Pulmonary artery endothelial cell (primary cell): ENCODE results near the gene G0S2. TPM values are rescaled to one million over a fixed set of nuclear protein-coding genes. Genes with fewer than 3 reads are reported as not detected.
"Not testable (repeated sequence)": the region's sequence is repeated elsewhere in the genome, so short reads cannot be mapped to it uniquely, and the experiment has no call there.

Source experiments
- DNase-seq: peaks from one replicate; pipeline ENCODE4 v3.0.0-alpha.2; 2011; ENCODE audit warnings: low read depth, low spot score
- total RNA-seq: library from RNA; depleted of rRNA; stranded (reverse); fragments of >200 nt; gene quantifications from 2 replicates; pipeline ENCODE4 v1.2.3, GENCODE V29; 2014

Gene G0S2
- total RNA-seq, 1 donor from 2014 or later = 2.0 TPM

DNA sequence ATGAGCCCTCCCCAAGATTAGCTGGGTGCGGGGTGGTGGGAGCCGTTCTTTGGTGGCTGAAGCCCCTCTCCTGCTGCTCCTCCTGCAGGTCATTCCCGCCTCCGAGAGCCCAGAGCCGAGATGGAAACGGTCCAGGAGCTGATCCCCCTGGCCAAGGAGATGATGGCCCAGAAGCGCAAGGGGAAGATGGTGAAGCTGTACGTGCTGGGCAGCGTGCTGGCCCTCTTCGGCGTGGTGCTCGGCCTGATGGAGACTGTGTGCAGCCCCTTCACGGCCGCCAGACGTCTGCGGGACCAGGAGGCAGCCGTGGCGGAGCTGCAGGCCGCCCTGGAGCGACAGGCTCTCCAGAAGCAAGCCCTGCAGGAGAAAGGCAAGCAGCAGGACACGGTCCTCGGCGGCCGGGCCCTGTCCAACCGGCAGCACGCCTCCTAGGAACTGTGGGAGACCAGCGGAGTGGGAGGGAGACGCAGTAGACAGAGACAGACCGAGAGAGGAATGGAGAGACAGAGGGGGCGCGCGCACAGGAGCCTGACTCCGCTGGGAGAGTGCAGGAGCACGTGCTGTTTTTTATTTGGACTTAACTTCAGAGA, 448 bp downstream of the G0S2 start:
- DNase-seq = no peak

DNA sequence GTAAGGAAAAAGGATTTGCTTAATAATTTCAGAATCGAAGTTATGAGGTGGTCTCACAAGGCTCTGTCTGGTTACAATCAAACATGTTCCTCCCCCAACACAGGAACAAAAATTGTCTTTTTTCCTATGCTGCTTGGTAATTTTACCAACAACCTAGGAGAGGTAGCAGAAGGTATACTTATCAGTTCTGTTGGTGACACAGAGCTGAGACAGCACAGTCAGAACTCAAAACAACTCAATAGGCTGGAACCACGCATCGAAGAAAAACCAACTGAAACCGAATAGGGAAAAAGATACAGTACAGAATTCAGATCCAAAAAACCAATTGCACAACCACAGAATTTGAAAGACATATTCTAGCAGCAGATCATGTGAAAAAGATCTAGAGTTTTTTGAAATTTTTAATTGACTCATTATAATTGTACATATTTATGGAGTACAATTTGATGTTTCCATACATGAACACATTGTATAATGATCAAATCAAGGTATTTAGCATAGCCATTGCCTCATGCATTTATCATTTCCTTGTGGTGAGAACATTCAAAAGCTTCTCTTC, 3.8 kb downstream of the G0S2 start:
- no peak for DNase-seq

DNA sequence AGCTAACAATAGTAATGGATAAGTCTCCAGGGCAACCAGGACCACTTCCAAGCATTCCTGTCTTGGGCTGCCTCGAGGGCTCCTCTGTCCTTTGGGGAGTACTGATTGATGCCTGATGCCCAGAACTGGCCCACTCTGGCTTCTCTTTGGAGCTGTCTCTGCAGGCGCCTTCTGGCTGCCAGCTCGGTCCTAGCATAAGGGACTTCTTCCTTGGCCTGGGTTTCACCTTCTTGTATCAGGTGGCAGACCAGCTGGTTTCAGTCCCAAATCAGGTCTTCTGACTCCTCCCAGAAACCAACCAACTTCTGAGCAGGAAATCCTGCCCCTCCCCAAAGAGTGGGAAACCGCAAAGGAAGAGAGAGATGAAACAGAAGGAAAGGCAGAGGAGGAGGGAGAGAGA, 10.6 kb downstream of the G0S2 start:
- DNase-seq = no peak

DNA sequence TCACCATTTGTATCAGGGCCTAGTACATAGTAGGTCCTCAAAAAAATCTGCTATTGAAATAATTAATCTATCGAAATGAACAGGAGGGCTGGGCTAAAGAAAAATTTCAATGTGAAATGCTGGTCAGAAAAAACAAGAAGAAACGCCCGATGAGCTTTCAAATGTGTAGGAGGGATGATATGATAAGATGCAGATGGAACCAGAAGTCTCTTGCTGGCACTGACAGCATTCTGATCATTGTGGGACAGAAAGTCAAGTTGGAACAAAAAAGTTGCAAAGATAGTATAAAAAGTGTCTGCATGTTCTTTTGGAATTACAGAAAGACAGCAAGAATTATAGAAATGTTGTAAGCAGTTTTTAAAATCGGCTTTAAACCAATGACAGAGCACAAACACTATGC, 11.1 kb downstream of the G0S2 start:
- DNase-seq = no peak

DNA sequence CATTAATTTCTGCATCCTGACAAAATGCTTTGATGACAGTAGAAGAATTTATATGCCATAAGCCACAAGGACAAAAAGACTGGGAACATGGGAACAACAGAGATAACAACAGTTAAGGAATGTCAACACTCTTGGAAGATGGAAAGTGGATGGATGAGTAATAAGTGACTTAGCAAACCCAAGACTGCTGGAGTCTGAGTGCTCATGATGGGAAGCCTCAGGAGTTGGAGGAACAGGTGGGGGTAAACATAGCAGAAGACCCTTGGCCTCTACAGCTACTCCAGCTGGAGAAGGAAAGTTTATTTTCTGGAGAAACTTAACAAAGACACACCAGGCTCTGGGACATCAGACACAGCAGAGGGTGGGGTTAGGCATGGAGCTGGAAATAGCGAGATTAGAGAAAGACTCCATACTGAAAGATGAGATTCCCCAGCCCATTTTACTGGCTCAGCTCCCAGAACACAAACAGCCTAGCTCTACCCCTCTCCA, 13.6 kb downstream of the G0S2 start:
- DNase-seq = no peak

DNA sequence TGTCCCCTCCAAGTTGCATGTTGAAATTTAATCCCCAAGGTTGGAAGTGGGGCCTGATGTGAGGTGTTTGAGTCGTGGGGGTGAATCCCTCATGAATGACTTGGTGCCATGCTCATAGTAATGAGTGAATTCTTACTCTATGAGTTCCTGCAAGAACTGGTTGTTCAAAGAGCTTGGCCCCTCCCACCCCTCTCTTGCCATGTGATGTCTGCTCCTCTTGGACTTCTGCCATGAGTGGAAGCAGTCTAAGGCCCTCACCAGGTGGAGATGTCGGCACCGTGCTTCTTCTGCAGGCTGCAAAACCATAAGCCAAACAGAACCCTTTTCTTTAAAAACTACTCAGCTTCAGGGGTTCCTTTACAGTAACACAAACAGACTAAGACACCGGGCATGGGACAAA, 14.3 kb downstream of the G0S2 start:
- DNase-seq = no peak

DNA sequence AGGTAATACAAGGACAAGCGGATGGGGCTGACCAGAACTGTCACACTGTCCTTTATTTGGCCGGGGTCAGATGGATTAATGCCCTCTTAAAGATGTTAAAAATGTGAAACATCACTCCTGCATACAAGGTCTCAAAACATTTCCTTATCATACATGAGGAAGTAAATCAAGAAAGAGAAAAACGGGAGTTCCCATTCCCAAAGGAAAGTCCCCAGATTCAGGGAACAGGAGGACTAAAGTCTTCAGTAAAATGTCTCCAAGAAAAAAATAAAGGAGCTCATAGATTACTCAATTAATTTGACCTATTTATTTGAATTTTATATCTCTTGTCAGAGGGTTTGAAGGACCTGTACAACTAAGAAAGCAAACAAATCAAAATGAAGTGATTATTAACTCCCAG, 16.0 kb downstream of the G0S2 start:
- DNase-seq = no peak

DNA sequence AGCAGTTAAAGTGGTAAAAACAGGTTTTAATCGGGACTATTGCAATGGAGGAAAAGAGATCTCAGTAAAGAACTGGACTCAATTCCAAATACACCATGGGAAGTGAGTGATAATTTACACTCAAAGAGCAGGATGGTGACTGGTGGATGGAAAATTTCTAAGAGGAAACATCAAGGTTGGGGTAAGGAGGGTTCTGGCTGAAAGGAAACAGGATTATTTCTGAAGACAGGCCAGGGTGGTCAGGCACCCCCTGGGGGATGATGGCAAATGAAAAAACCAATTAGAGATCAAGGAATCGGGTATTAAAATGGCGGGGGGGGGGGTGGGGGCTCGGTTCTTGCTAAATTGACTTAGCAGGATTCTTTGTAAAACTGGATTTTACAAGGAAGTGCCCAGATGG, 17.1 kb downstream of the G0S2 start:
- DNase-seq = no peak

DNA sequence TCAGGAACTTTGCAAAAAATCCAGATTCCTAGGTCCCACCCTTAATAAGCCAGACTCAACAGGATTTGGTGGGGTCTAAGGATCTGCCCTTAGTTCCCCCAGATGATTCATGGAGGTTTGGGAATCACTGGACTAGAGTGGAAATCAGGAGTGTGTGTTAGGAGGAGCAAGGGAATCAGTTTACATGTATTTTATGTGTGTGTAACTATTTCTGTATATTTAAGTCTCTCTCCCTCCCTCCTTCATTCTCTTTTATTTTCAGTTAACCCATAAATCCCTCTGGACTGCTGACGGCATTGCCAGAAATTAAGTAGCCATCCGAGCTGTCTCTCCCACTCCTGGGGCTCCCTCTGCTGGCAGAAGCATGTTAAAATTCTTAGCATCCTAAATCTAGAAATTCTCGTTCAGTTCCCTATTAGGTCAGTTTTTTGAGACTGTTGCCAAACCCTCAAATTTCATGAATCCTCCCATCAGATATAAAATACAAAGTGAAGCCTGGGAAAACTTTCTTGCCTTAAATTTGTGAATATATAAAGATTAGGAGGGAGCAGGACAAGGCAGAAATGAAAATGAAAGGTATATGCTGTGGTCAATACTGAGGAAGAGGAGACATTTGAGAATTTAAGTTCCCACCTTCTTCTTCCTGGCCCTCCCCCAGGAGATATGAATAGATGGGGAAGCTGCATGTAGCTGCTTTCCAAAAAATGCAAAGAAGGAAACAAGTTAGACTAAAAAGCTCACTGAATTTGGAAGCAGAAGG, 17.7 kb downstream of the G0S2 start:
- peak; percentile 48 for DNase-seq

DNA sequence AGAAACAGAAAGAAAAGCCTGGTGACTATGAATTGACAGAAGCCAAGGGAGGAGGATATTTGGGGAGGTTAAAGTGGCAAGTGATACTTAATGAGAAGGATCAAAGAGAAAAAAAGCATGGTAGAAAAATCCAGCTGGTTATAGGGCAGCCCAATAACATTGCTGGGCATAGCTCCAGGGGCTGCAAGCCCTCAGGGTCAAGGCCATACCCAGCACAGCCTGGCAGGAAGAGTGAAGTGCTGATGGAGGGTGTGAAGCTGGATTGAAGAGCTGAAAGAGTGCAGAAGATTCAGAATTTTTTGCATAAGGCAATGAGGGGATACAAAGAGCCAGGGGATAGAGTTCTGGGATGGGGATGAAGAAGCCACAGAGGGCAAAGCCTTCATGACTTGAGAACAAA, 21.5 kb downstream of the G0S2 start:
- no peak for DNase-seq

DNA sequence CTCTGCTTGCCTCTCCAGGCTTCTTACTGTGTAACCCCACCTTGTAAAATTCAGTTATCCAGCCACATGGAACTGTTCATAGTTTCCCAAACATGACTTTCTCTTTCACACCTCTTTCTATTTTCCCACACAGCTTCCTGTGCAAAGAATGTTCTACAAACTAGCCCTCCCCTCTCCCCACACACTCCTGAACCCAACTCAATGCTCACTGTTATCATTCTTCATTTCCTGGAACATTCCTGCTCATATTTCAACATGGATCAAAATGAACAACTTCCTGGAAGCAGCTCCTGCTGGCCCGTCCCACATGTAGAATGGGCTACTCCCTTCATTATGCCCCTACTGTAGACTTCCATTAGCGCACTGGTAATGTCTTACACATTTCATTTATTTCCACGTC, 21.9 kb downstream of the G0S2 start:
- DNase-seq = no peak

DNA sequence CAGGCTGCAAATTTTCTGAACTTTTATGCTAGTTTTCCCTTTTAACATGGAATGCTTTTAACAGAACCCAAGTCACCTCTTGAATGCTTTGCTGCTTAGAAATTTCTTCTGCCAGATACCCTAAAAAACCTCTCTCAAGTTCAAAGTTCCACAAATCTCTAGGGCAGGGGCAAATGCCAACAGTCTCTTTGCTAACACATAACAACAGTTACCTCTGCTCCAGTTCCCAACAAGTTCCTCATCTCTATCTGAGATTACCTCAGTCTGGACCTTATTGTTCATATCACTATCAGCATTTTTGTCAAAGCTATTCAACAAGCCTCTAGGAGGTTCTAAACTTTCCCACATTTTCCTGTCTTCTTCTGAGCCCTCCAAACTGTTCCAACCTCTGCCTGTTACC, 25.5 kb downstream of the G0S2 start:
- not testable (repeated sequence) for DNase-seq

DNA sequence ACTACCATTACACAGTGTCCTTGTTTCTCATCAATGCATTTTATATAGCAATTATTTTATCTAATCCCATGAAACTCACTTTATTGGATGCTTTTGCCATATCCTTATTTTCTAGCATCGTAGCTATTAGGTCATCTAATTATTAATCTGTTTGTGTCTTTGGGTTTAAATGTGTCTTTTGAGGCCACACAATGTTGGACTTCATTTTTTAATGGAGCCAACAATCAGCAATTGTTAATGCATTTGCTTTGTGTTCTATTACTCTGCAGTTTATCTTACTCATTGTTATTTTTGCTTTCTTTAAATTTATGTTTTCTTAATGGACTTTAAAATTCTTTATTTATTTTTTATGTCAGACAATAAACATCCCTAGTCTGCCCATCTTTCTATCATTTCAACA, 27.6 kb downstream of the G0S2 start:
- DNase-seq = no peak

DNA sequence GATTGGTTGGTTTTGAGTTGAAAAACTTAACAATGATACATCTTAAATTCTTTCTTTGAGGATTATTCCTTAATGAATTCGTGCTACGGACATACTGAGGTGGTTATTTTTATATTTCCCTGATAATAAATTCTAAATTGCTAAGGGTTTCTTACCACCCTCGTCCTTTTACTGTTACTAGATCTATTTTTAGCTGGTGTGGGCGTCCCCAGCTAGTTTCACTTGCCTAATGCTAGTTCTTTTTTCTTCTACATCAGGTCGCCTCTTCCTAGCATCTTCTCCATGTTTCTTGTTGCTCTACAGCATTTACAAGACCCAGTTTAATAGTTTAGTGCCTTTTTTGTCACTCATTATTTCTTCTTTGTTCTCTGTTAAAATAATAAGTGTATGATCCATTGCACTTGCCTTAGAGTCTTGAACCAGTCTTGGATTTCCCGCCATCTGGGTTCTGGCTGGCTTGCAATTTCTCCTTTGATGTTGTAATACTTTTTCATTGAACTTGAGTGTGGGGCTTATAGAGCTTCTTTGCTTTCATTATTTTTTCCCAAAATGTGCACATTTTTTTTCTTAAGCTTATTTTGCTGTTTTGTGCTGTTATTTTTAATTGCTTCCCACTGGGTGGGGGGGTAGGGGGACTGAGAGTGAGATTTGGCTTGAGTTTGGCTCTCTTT, 28.8 kb downstream of the G0S2 start:
- no peak for DNase-seq

DNA sequence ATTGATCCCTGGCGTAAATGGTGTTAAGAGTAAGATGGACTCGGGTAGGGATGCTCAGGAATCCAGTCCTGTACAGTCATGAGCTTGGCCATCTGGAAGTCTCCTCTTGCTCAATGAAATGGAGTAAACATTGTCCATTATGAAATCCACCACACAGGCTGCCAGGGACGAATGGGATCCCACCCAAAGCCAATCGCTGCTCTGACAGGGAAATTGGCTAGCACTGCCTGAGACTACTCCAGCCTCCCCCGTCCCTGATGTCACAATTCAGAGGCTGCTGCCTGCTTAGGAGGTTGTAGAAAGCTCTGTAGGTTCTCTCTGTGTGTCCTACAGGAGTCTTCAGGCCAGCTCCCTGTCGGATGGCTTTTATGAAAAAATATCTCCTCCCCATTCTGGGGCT, 29.4 kb downstream of the G0S2 start, which contains the start of gene HSD11B1:
TSS of gene HSD11B1 (plus strand) at position 263 of the 400 bp plus-strand sequence. CDS start at position 360, 97 bp downstream.
- no peak for DNase-seq

DNA sequence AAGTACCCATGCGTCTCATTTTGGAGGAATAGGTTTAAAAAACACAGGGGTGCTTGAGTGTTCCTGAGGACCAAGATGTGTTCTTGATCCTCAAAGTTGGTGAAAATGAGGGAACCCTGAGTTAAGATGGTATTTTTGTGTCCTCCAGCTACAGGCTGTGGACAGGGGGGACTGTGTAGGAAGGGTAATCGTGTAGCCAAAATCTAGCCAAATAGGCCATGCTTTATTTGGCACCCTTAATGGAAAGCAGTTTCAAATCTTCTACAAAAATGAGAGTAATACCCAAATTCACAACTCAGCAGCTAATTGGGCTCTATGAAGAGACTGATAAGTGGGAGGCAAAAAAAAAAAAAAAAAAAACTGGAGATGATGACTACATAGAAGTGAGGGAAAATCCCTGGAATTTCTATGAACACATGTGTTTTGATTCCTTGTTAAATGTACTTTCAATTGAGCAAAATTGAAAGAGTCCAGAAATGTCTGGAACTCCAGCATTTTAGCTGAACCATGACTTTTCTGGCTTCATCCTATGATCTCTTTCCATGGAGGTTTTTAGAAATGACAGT, 29.9 kb downstream of the G0S2 start:
- DNase-seq = no peak

DNA sequence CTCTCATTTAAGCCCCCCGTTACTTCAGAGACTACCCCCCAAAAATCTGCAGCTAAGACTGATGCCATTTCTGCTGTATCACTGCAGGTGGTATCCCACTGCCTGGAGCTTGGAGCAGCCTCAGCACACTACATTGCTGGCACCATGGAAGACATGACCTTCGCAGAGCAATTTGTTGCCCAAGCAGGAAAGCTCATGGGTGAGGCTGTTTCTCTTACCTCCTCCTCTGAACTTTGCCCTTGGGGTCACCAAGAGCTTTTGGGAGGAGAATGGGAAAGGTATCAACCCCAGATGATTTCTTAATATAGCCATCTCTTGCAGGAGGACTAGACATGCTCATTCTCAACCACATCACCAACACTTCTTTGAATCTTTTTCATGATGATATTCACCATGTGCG, 31.4 kb downstream of the G0S2 start:
- DNase-seq = no peak

DNA sequence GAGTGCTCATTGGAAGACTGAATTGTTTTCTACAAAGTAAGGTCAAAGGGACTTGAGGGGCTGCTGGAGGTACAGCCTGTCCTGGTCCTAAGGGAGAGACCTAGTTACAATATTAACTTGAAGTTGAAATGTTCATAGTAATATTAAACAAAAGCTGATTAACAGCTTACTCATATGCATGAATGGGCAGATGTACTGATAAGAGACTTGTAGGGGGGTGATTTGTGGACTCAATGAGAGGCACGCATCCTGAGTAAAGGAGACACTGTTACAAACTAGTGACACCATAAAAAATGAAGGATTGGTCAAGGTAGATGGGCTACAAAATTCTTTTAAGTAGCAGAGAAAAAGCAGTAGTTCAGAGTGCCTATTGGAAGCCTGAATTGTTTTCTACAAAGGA, 32.1 kb downstream of the G0S2 start:
- no peak for DNase-seq

DNA sequence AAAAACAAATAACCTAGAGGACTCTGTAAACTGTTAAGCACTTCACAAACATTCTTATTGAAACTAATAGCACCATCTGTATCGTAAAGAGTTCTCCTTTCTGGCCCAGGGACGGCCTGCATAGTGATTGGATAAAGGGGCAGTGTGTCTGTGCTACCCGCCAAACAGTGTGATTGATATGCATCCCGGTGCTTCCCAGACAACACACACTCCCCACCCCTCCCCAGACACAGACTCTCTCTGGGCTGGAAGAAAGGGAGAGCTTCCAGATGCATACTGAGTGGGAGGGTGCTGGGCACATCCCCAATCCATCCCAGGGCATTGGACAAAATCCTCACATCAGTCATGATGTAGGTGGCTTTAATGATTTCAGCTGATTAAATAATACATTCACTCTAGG, 33.1 kb downstream of the G0S2 start:
- no peak for DNase-seq

DNA sequence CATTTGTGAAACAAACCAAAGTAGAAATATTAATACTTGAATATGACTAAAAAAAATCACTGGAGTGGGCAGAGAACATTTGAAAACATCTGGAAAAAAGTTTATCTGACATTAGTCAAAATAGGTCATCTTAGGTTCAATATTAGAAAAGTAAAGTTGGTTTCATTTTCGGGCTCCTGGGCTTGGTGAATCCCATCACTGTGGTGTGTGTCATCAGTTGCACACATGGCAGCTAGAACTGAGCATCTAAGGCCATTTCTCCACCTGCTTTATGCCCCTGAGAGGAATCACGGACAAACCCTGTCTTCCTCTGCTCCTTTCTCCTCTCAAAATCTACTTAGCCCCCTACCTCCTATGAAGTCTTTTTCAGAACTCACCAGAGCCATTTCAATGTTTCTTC, 34.9 kb downstream of the G0S2 start:
- no peak for DNase-seq

DNA sequence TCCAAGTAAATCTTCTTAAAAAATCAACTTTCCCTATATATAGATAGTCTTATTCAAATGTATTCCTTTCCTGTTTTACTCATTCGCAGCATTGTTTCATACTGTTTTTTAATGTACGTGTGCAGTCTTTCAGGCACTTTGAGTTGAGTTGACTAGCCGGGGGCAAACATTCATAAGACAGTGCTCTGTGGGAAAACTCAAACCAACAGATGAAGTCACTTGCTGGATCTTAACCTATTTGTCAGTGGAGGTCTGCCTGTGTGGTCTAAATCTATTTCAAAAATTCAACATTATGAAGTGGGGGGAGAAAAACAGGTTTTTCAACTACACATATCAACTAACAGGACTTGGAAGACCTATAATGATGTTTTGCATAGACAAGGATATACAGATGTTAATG, 35.6 kb downstream of the G0S2 start:
- DNase-seq = no peak

DNA sequence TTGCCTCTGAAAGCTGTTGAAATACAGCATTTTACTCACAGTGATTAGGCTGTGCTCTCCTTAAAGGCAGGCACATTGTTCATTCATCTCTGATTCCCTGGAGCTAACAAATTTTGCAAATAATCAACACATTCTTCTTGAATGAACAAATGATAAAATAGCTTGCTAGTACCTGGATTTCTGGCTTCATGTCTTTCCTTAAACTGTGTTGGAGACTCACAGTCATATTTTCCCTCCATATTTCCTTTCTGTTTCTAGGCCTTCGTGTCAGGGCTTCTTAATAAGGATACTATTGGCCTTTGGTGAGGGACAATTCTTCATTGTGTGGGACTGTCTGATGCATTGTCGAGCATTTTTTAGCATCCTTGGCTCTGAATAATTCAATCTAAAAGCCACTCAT, 39.1 kb downstream of the G0S2 start:
- no peak for DNase-seq
